Cardiac fibroblast (primary cell): ENCODE measurements around the gene TMEM209.

Experiments
- DNase-seq, 2 donors: peaks; one replicate each; pipeline versions ENCODE4 v3.0.0 to v3.0.0-alpha.2; 2010; ENCODE audit warnings: low read depth in 2 of 2
- H3K4me3 ChIP-seq, 2 donors: replicated peaks in 1 of 2; 1 replicate in 1 of 2; 2 replicates in 1 of 2; pipeline ENCODE4 v1.5.1; 2011; ENCODE audit warnings: low read depth in 2 of 2, low read length in 2 of 2, mild to moderate bottlenecking in 2 of 2, moderate library complexity in 1 of 2
- TF ChIP-seq, protein P1 (sequence below): IDR thresholded peaks from one replicate; pipeline ENCODE4 v1.5.1; 2011; ENCODE audit warnings: low read depth, mild to moderate bottlenecking, low read length, inconsistent platforms

Gene TMEM209

DNA sequence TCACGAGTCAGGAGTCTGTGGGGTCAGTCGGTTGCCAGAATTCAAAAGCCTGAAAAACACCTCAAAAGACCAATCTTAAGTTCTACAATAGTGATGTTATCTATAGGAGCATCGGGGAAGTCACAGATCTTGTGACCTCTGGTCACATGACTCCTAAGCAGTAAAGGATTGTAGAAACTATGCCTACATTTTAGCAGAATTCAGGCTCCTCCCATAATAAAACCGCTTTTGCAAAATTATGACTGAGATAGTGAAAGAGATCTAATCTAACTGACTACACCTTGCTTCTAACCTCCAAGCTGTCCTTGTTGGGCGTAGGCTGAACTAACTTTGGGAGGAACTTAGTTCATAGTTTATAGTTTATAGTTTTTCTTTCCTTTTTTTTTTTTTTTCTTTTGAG, 19.0 kb upstream of the TMEM209 start:
- DNase-seq: no peak
- H3K4me3 ChIP-seq: no peak overlapping the region
- TF ChIP-seq, protein P1, sequence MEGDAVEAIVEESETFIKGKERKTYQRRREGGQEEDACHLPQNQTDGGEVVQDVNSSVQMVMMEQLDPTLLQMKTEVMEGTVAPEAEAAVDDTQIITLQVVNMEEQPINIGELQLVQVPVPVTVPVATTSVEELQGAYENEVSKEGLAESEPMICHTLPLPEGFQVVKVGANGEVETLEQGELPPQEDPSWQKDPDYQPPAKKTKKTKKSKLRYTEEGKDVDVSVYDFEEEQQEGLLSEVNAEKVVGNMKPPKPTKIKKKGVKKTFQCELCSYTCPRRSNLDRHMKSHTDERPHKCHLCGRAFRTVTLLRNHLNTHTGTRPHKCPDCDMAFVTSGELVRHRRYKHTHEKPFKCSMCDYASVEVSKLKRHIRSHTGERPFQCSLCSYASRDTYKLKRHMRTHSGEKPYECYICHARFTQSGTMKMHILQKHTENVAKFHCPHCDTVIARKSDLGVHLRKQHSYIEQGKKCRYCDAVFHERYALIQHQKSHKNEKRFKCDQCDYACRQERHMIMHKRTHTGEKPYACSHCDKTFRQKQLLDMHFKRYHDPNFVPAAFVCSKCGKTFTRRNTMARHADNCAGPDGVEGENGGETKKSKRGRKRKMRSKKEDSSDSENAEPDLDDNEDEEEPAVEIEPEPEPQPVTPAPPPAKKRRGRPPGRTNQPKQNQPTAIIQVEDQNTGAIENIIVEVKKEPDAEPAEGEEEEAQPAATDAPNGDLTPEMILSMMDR: no peak

DNA sequence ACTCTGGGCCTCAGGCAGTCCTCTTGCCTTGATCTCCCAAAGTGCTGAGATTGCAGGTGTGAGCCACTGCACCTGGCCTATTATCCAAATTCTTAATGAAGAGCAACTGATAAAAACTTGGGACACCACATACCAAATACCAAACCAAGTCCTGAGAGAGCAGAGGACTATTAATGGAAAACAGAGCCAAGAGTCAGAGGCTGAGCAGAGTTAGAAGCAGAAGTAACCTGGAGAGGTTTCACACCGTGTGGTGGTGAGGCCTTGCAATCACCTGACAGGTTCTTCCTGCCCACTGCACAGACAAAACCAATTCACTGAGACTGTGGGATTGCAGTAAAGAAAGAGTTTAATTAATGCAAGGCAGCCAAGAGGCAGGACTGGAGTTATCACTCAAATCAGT, 18.4 kb upstream of the TMEM209 start:
- TF ChIP-seq, protein P1: no peak
- DNase-seq: no peak
- H3K4me3 ChIP-seq: no peak overlapping the region

DNA sequence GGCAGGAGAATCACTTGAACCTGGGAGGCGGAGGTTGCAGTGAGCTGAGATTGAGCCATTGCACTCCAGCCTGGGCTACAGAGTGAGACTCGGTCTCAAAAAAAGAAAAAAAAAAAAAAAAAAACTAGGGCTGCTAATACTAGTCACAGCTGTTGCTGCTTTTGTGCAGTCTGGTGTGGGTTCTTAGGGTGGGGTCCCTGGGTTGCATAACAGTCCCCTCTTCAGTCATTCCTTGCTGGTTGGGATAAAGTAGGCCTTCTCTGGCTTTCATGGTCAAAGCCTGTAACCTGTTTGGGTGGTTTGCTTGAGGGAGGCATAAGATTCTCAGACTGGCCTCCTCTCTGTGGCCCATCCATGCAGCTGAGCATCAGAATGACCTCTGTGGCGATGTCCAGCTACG, 16.5 kb upstream of the TMEM209 start:
- TF ChIP-seq, protein P1: no peak

DNA sequence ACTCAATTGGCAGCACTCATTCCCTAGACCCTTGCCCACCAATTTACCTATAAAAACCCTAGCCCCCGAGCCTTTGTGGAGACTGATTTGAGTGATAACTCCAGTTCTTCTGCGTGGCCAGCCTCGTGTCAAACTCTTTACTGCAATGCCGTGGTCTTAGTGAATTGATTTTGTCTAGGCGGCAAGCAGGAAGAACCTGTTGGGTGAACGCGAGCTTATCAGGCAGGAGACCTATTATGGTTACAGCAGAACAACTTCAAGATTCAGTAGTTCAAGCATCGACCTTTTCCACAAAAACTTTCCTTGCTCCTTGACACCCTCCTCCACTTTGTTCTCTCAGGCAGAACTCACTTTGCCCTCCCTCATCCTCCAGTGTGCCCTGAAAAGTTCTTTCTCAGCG, 14.7 kb upstream of the TMEM209 start:
- no peak for DNase-seq
- TF ChIP-seq, protein P1: no peak
- no peak overlapping the region for H3K4me3 ChIP-seq

More for the DNA sequence above, 16.5 kb upstream of the TMEM209 start:
- no peak for DNase-seq
- no peak overlapping the region for H3K4me3 ChIP-seq

DNA sequence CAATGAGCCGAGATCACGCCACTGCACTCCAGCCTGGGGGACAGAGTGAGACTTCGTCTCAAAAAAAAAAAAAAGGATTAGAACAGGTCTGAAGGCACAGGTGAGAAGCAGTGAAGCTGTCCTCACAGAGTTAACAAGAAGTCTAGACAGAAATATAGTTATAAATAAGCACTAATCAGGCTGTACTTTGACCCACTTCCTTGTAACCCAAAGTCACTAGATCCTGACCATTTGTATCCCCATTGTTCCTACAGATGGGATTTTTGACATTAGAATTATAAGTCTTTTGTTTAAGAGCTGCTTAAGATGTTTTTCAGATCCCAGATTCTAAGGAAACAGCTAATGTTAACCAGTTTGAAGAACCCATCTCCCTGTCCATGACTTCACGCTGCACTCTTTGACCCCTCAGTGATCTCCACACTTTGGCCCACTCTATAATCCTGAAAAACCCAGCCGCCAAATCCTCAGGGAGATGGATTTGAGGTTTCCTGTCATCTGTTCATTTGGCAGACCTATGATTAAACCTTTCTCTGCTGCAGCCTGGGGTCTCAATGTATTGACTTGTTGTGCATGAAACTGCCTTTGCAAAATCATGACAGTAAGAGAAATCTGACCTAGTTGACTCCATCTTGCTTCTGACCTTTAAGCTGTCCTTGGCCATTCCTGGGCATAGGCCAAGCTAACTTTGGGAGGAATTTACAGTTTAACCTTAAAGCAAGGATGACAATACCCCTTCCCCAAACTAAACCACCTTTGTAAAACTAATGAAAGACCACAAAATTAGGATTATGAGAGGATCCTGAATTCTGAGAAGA, 13.8 kb upstream of the TMEM209 start:
- H3K4me3 ChIP-seq: no peak overlapping the region
- no peak for DNase-seq
- TF ChIP-seq, protein P1: no peak

DNA sequence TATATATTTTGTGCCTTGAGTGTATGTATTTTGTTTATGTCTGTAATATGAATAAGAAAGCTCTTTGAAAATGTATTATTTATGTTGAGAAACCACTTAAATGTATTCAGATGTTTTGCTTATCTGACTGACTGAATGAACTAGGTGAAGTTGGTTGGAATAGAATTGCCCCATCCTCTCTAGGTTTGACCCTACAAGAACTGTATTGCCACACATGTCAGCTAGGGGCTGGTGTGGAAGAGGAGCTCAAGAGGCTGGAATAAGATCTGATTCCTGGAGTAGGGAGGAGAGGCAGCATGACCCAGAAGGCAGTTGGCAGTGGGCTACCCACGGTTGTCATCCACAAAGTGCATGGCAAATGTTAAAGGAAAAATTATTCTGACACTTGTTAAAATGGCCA, 11.5 kb upstream of the TMEM209 start:
- TF ChIP-seq, protein P1: no peak
- no peak for DNase-seq
- H3K4me3 ChIP-seq: no peak overlapping the region

DNA sequence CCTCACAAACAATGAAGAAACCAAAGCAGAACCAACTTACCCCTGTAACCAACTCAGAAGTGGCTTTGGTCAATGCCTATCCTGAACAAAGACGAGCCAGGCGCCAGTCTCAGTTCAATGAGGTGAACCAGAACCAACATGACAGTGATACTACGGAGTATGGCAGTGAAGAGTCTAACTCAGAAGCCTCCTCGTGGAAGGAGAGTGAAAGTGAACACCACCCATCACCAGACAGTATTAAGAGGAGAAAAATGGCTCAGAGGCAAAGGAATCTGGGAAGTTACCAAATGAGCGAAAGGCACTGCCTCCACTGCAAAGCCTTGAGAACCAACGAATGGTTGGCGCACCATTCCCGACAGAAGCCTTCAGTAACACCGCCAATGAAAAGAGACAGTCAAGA, 10.8 kb upstream of the TMEM209 start:
- TF ChIP-seq, protein P1: no peak
- DNase-seq: no peak
- H3K4me3 ChIP-seq: no peak overlapping the region
